ENCODE data around the gene PRDM15. TPM values are rescaled to one million over a fixed set of nuclear protein-coding genes. Genes with fewer than 3 reads are reported as not detected.
A peak's percentile ranks its signal among the peaks of the same experiment; 100 is the strongest.

PRDM15 gene
- total RNA-seq, 6 experiments from 2014 or later, result 3.4 to 4.9 (median 4.0) TPM

DNA sequence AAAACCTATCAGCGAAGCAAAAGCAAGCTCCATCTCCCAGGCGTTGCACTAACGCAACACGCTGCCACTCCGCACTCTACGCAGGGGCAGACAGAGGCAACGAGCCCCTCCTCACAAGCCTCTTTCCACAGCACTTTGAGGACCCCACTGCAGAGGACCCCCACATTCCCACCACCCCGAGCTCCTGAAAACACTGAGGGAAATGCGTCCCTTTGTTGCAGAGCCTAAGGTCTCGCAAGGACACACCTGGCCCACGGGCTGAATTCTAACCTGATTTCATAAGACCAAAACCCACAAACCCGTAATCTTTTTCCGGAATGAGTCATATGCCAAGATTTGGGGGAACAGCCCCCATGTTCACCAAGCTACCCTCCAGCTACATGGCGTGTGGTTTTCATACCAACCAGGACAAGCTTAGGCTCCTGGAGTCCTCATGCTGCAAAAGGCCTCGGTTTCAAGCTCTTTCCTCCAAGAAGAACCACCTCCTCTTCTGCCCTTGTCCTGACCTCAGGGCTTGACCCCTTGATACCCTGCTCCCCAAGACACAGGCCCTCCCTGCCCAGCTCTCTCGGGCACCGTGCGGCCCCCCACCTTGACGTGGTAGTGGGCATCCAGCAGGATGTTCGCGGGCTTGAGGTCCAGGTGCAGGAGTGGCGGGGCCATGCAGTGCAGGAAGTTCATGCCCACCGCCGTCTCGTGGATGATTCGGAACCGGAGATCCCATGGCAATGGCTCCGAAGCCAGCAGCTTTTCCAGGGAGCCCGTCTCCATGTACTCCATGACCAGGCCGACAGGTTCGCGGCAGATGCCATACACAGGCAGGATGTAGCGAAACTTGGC lies 123.0 kb downstream of the PRDM15 start:
- Mint-ChIP-seq H3K4me3 (no peak overlapping the region), H3K4me1 (ENCODE audit: low read depth) (peaks cover 44% of the 10 kb centered on the region), H3K27me3 (ENCODE audit: insufficient read depth) (peaks cover 8% of the 10 kb centered on the region), H3K9me3 (no peaks in the 10 kb centered on the region), H3K36me3 (ENCODE audit: low read depth) (no peaks in the 10 kb centered on the region), H3K27ac (no peak overlapping the region)
- no peak for DNase-seq
- no peak for TF ChIP-seq CTCF (IDR thresholded peaks at IDR 0.05)

DNA sequence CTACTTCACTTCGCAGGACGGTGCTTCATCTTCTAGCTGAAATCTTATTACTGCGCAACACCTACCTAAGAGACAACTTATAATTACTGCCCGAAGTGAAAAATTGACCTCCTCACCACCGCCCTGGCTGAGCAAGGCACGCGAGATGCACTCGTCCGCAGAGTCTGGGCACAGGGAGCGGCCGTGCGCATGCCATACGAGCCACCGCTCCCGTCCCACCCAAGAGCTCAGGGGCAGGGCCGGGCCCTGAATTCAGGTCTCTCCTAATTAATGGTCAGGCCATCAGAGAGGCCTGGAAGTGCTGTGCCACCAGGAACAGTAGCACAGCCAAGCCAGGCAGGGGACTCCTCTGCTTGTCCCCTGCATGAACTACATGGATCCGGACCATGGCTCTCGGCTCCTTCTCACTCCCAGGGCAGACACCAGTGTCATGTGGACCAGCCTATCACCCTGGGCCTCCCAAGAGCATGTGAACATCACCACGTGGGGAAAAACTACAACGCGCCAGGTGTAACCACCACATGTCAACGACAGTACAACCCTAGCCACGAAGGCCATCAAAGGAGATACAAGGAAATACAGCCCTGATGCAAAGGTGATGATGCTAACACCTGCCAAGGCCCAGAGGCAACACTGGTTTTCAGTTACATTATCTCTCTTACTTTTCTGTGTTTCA lies 123.7 kb downstream of the PRDM15 start:
- Mint-ChIP-seq H3K4me3 (no peak overlapping the region), H3K4me1 (ENCODE audit: low read depth) (peaks cover 43% of the 10 kb centered on the region), H3K36me3 (ENCODE audit: low read depth) (no peaks in the 10 kb centered on the region), H3K27me3 (ENCODE audit: insufficient read depth) (peaks cover 5% of the 10 kb centered on the region), H3K9me3 (no peaks in the 10 kb centered on the region), H3K27ac (no peak overlapping the region)
- no peak for TF ChIP-seq CTCF (IDR thresholded peaks at IDR 0.05)
- DNase-seq, result no peak

GRCh38 chr21:41754479-41754891 lies 124.7 kb downstream of the PRDM15 start:
- DNase-seq, result no peak
- H3K9me3 Mint-ChIP-seq, result no peaks in the 10 kb centered on the region
- peaks cover 2% of the 10 kb centered on the region for H3K27me3 Mint-ChIP-seq (ENCODE audit: insufficient read depth)
- no peak for TF ChIP-seq CTCF (IDR thresholded peaks at IDR 0.05)
- no peak overlapping the region for H3K4me3 Mint-ChIP-seq
- H3K36me3 Mint-ChIP-seq (ENCODE audit: low read depth), result no peaks in the 10 kb centered on the region
- H3K4me1 Mint-ChIP-seq (ENCODE audit: low read depth), result peaks cover 39% of the 10 kb centered on the region
- H3K27ac Mint-ChIP-seq, result no peak overlapping the region

DNA sequence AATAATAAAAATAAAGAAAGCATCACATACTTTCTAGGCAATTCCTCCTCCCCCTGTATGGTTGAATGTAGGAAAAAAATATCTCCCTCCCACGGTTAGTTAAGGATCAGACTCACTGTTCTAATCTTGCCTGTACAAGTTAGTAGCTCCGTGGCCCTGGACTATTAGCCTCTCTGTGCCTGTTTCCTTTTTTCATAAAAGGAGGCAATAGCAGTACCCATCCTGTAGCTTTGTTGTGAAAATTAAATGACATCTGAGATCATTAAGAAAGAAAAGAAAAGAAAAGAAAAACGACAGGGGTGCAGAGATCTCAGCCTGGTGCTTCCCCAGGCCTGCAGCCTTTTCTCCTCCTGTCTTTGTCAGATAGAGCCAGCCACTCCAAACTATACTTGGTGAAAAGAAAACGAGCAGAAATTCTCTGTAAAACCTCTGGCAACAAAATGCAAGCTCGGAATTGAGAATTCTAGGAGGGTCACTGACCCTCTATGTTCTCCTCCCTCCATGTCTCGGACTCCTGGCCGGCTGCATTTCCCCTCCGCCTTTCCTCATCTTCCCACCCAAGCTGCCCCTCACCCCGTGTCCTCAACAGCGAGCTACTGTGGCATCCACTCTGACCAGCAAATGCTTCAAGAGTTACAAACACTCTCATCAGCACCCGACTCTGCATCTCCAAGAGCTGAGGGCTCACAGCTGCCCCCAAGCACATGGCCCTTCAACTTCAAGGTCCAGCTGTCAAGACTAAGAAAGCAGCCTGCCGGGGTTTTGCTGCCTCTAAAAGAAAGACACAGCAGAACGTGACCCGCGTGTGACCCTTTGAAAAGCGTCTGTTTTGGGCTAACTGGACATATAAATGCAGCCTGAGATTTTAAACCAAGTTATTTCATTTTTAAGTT lies 125.9 kb downstream of the PRDM15 start:
- H3K4me1 Mint-ChIP-seq (ENCODE audit: low read depth), result peaks cover 36% of the 10 kb centered on the region
- DNase-seq, result no peak
- peaks cover 2% of the 10 kb centered on the region for H3K27me3 Mint-ChIP-seq (ENCODE audit: insufficient read depth)
- H3K27ac Mint-ChIP-seq, result peak overlapping the region; percentile 9; the same call in 1 of the 2 replicates
- no peaks in the 10 kb centered on the region for H3K9me3 Mint-ChIP-seq
- H3K36me3 Mint-ChIP-seq (ENCODE audit: low read depth), result no peaks in the 10 kb centered on the region
- no peak for TF ChIP-seq CTCF (IDR thresholded peaks at IDR 0.05)
- H3K4me3 Mint-ChIP-seq, result no peak overlapping the region; the same call in 1 of the 2 replicates

DNA sequence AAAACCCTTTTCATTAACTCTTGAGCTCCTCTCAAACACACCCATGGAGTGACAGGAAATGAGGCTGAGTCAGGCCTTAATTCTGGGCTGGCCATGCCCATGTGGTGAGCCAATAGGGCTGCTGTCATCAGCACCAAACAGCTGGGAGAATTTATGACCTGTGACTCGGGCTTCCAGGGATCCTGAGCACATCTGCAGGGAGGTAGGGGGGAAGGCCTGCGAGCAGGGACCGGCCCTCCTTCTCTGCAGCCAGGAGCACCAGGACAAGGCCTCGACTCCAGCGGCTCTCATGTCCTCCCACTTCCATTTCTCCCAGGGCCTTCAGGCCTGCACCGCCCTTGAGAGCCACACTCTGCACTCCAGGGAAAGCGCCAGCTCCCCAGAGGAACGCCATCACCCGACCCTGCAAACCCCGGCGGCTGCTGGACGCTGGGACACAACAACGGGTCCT lies 126.9 kb downstream of the PRDM15 start:
- no peak for TF ChIP-seq CTCF (IDR thresholded peaks at IDR 0.05)
- Mint-ChIP-seq H3K4me1 (ENCODE audit: low read depth) (peaks cover 36% of the 10 kb centered on the region), H3K9me3 (no peaks in the 10 kb centered on the region), H3K36me3 (ENCODE audit: low read depth) (no peaks in the 10 kb centered on the region), H3K27me3 (ENCODE audit: insufficient read depth) (peaks cover 6% of the 10 kb centered on the region), H3K4me3 (no peak overlapping the region; the same call in 1 of the 2 replicates), H3K27ac (peak overlapping the region; percentile 27; the same call in 1 of the 2 replicates)
- peak; percentile 63 for DNase-seq

Data from HFFc6 (cell line).